ENCODE results near the gene AGA.

Gene AGA

GRCh38 chr4:177485528-177485927 lies 43.3 kb upstream of the AGA start:
- no peak for TF ChIP-seq REST (IDR thresholded peaks at IDR 0.05; ENCODE audit: insufficient read depth in 1 of 2, low read depth in 2 of 2, low read length in 2 of 2)
- TF ChIP-seq TAF1 (IDR thresholded peaks at IDR 0.05; ENCODE audit: borderline replicate concordance, insufficient read depth, low read length) = no peak
- no peak for TF ChIP-seq POLR2AphosphoS5 (IDR thresholded peaks at IDR 0.05; ENCODE audit: low read depth, low read length)
- no peak for TF ChIP-seq FOXP2 (optimal IDR thresholded peaks at IDR 0.05; ENCODE audit: borderline replicate concordance, extremely low read depth, extremely low read length, insufficient read depth)
- TF ChIP-seq SIN3A (IDR thresholded peaks at IDR 0.05; ENCODE audit: borderline replicate concordance, insufficient read depth, low read length) = no peak

- TF ChIP-seq SIN3A (IDR thresholded peaks at IDR 0.05; ENCODE audit: borderline replicate concordance, insufficient read depth, low read length) (no peak), TAF1 (IDR thresholded peaks at IDR 0.05; ENCODE audit: borderline replicate concordance, insufficient read depth, low read length) (no peak)
These were observed 42.4 kb upstream of the AGA start for GRCh38 chr4:177484613-177485021.

GRCh38 chr4:177483760-177484159 lies 41.5 kb upstream of the AGA start:
- no peak for TF ChIP-seq SIN3A (IDR thresholded peaks at IDR 0.05; ENCODE audit: borderline replicate concordance, insufficient read depth, low read length)
- no peak for TF ChIP-seq TAF1 (IDR thresholded peaks at IDR 0.05; ENCODE audit: borderline replicate concordance, insufficient read depth, low read length)
- TF ChIP-seq FOXP2 (optimal IDR thresholded peaks at IDR 0.05; ENCODE audit: borderline replicate concordance, extremely low read depth, extremely low read length, insufficient read depth) = no peak
- TF ChIP-seq POLR2AphosphoS5 (IDR thresholded peaks at IDR 0.05; ENCODE audit: low read depth, low read length) = no peak
- TF ChIP-seq REST (IDR thresholded peaks at IDR 0.05; ENCODE audit: insufficient read depth in 1 of 2, low read depth in 2 of 2, low read length in 2 of 2) = no peak

GRCh38 chr4:177483271-177483670 lies 41.0 kb upstream of the AGA start:
- TF ChIP-seq SIN3A (IDR thresholded peaks at IDR 0.05; ENCODE audit: borderline replicate concordance, insufficient read depth, low read length) (no peak), POLR2AphosphoS5 (IDR thresholded peaks at IDR 0.05; ENCODE audit: low read depth, low read length) (no peak)

GRCh38 chr4:177482367-177482766 lies 40.1 kb upstream of the AGA start:
- TF ChIP-seq POLR2AphosphoS5 (IDR thresholded peaks at IDR 0.05; ENCODE audit: low read depth, low read length) (no peak), TAF1 (IDR thresholded peaks at IDR 0.05; ENCODE audit: borderline replicate concordance, insufficient read depth, low read length) (no peak), SIN3A (IDR thresholded peaks at IDR 0.05; ENCODE audit: borderline replicate concordance, insufficient read depth, low read length) (no peak), FOXP2 (optimal IDR thresholded peaks at IDR 0.05; ENCODE audit: borderline replicate concordance, extremely low read depth, extremely low read length, insufficient read depth) (no peak), REST (IDR thresholded peaks at IDR 0.05; ENCODE audit: insufficient read depth in 1 of 2, low read depth in 2 of 2, low read length in 2 of 2) (no peak)

- TF ChIP-seq SIN3A (IDR thresholded peaks at IDR 0.05; ENCODE audit: borderline replicate concordance, insufficient read depth, low read length) = no peak
- no peak for TF ChIP-seq REST (IDR thresholded peaks at IDR 0.05; ENCODE audit: insufficient read depth in 1 of 2, low read depth in 2 of 2, low read length in 2 of 2)
- no peak for TF ChIP-seq TAF1 (IDR thresholded peaks at IDR 0.05; ENCODE audit: borderline replicate concordance, insufficient read depth, low read length)
- TF ChIP-seq FOXP2 (optimal IDR thresholded peaks at IDR 0.05; ENCODE audit: borderline replicate concordance, extremely low read depth, extremely low read length, insufficient read depth) = no peak
- TF ChIP-seq POLR2AphosphoS5 (IDR thresholded peaks at IDR 0.05; ENCODE audit: low read depth, low read length) = no peak
These were observed 38.6 kb upstream of the AGA start for GRCh38 chr4:177480795-177481194.

Measured in PFSK-1 (cell line).